ENCODE results near the gene FAAP20.

DNA sequence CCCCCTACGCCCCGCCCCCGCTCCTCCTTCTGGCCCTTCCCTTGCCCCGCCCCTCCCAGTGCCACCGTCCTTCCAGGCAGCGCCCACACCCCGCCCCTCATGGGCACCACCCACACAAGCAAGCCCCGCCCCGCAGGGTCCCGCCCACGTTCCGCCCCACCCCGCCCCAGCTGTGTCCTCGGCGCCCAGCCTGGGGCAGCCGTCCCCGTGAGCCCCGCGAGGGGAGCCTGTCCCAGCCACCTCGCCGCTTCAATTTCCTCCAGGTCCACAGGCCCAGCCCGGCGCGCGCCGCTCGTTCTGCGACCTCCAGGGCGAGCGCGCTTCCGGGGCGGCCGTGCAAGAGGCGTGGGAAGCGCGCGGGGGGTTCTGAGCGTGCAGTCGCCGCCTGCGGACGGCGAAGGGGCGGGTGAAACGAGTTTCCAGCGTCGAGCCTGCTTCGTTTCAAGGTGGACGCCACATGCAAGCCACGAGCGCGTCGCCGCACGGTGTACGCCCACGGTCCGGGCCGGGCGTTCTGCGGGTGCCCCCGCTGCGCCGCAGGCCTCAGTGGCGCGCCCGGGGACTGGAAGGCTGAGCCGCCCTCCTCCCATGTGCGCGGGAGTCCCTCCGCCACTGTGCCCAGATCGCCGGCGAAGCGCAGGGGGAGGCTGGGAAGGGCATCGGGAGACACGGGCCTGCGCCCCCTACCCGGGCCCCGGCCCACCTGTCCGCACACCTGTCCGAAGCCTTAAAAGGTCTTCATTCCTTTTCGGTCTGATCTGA lies 10.8 kb upstream of the FAAP20 start:
- TF ChIP-seq, protein P1, sequence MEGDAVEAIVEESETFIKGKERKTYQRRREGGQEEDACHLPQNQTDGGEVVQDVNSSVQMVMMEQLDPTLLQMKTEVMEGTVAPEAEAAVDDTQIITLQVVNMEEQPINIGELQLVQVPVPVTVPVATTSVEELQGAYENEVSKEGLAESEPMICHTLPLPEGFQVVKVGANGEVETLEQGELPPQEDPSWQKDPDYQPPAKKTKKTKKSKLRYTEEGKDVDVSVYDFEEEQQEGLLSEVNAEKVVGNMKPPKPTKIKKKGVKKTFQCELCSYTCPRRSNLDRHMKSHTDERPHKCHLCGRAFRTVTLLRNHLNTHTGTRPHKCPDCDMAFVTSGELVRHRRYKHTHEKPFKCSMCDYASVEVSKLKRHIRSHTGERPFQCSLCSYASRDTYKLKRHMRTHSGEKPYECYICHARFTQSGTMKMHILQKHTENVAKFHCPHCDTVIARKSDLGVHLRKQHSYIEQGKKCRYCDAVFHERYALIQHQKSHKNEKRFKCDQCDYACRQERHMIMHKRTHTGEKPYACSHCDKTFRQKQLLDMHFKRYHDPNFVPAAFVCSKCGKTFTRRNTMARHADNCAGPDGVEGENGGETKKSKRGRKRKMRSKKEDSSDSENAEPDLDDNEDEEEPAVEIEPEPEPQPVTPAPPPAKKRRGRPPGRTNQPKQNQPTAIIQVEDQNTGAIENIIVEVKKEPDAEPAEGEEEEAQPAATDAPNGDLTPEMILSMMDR (IDR thresholded peaks at IDR 0.05) = peak in 1 of 6 experiments; percentile 41
- TF ChIP-seq POLR2A (IDR thresholded peaks at IDR 0.05) = peak in 1 of 2 donors; percentile 51
